GM13976 (cell line): ENCODE data around the gene LPO.

Source experiments
- DNase-seq: peaks from one replicate; pipeline ENCODE4 v3.0.0; 2012; ENCODE audit warnings: low spot score
- in situ Hi-C: fragments of 300-500 bp; cut with MboI; formaldehyde crosslinking; loops from one replicate; pipeline ENCODE4 v1.12.0; 2022; ENCODE audit warnings: low sequenced_read_pairs, mixed read lengths, inconsistent platforms; ENCODE audit not compliant: unreplicated experiment
- TF ChIP-seq, protein P1 (sequence below): IDR thresholded peaks from 2 replicates; pipeline ENCODE4 v1.5.1; 2012; ENCODE audit warnings: borderline replicate concordance, mild to moderate bottlenecking; ENCODE audit not compliant: insufficient read depth; ENCODE audit errors: extremely low read depth, missing control alignments, control extremely low read depth

Gene LPO

DNA sequence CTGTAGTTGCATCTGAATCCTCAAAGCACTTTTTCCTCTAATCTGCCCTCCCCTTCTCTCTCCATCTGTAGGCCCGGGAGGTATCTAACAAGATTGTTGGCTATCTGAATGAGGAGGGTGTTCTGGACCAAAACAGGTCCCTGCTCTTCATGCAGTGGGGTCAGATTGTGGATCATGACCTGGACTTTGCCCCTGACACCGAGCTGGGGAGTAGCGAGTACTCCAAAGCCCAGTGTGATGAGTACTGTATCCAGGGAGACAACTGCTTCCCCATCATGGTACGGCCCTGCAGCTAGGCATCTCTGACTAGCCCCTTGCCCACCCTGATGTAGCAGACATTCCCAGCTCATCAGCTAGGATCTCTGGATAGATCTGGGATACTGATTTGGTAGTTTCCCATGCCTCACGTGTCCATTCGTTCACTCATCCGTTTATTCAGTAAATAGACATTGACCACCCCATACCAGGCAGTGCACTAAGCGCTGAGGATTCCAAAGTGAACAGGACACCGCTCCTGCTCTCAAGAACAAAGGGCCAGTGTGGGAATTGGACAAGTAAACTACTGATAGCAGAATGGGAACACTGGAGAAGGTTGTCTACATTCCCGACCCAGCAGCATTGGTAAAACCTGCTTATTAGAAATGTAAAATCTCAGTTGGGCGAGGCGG lies 12.1 kb downstream of the LPO start:
- TF ChIP-seq, protein P1, sequence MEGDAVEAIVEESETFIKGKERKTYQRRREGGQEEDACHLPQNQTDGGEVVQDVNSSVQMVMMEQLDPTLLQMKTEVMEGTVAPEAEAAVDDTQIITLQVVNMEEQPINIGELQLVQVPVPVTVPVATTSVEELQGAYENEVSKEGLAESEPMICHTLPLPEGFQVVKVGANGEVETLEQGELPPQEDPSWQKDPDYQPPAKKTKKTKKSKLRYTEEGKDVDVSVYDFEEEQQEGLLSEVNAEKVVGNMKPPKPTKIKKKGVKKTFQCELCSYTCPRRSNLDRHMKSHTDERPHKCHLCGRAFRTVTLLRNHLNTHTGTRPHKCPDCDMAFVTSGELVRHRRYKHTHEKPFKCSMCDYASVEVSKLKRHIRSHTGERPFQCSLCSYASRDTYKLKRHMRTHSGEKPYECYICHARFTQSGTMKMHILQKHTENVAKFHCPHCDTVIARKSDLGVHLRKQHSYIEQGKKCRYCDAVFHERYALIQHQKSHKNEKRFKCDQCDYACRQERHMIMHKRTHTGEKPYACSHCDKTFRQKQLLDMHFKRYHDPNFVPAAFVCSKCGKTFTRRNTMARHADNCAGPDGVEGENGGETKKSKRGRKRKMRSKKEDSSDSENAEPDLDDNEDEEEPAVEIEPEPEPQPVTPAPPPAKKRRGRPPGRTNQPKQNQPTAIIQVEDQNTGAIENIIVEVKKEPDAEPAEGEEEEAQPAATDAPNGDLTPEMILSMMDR, result no peak
- in situ Hi-C loops, result no loop called here
- DNase-seq, result no peak

DNA sequence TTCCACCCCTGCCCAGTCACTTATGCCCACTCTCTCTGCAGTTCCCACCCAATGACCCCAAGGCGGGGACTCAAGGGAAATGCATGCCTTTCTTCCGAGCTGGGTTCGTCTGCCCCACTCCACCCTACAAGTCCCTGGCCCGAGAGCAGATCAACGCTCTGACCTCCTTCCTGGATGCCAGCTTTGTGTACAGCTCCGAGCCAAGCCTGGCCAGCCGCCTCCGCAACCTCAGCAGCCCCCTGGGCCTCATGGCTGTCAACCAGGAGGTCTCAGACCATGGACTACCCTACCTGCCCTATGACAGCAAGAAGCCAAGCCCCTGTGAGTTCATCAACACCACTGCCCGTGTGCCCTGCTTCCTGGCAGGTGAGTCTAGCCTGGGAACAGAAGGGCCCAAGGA lies 13.8 kb downstream of the LPO start:
- TF ChIP-seq, protein P1, result no peak
- no peak for DNase-seq
- in situ Hi-C loops, result no loop called here

DNA sequence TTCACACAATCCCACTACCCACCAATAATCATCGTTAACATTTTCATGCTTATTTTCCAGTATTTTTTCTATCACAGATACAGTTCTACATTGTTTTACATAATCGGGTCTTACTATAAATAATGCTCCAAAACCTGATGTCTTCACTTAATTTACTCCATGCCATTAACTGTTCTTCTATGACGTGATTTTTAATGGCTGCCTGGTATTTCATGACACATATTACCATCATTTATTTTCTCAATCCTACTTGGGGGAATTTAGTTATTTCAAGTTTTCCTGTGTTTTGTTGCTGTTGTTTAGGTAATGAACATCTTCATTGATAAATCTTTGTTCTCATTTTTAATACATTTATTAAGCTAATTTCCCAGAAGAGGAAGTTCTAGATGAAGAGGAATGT lies 14.7 kb downstream of the LPO start:
- TF ChIP-seq, protein P1, result no peak
- no peak for DNase-seq
- in situ Hi-C loops, result no loop called here

DNA sequence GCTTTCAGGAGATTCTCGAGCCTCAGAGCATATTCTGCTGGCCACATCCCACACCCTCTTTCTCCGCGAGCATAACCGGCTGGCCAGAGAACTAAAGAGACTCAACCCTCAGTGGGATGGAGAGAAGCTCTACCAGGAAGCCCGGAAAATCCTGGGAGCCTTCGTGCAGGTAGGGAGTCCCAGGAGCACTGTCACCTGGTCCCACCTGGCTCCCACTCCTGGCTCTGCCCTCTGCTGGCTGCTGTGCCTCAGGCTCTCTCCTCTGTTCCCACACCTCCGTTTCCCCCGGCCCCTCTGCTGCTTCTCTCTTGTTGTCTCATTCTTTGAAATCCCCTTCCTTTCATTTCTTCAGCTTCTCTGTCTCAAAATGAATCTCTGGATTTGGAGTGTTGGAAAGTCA lies 16.4 kb downstream of the LPO start:
- in situ Hi-C loops, result no loop called here

DNA sequence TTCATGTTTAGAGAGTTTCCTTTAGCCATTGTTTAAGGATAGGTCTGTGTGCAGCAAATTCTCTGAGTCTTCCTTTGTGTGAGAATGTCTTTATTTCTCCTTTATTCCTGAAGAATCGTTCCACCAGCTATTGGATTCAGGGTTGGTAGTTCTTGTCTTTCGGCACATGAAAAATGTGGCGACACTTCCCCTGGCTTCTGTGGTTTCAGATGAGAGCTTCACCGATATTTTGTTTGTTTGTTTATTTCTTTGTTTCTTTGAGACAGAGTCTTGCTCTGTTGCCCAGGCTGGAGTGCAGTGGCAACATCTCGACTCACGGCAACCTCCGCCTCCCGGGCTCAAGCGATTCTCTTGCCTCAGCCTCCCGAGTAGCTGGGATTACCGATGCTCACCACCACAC lies 23.8 kb downstream of the LPO start:
- DNase-seq, result no peak
- in situ Hi-C loops, result no loop called here
- TF ChIP-seq, protein P1, result no peak

More for the DNA sequence above, 16.4 kb downstream of the LPO start:
- TF ChIP-seq, protein P1, result no peak
- DNase-seq, result no peak

DNA sequence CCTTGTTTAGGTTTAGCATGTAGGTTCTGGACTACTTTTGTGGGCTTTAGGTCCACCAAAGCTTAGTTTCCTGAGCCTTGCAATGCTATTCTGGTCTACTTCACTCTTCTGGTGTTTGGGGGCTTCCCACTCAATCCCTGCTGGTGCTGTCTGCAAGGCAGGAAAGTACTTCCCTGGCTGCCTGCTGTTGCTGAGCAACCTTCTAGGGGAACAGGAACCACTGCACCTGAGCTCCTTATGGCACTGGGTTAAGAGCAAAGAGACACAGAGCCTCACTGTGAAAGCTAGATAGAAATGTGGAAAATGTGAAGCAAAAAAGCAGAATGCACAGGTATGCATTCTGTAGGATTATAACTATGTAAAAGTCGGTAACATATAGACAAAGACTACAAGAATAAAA lies 25.4 kb downstream of the LPO start:
- in situ Hi-C loops, result no loop called here
- TF ChIP-seq, protein P1, result no peak
- DNase-seq, result no peak

DNA sequence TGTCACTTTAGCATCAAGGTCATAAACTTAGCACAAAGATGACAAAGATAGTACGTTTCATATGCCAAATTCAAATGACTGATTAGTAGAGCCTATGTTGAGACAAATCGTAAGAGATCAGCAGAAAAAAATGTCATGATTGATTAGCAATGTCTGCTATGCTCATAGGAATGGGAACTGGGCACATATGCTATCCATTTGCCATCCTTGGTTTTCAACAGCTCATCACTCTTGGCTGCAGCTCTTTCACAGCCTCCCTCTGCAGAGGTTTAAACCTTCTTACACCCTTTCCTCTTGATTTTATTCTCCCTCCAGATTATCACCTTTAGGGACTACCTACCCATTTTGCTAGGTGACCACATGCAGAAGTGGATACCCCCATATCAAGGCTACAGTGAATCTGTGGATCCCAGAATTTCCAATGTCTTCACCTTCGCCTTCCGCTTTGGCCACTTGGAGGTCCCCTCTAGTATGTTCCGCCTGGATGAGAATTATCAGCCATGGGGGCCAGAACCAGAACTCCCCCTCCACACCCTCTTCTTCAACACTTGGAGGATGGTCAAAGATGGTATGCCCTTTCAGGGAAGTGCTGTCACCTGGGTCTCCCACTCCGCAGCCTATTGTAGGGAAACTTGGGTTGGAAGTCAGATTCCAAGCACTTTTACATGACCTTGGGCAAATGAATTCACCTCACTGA lies 26.2 kb downstream of the LPO start:
- in situ Hi-C loops, result no loop called here
- TF ChIP-seq, protein P1, result no peak
- DNase-seq, result no peak
